Activated CD4-positive, alpha-beta memory T cell treated with anti-CD3 and anti-CD28 coated beads for 36 hours (primary cell): ENCODE measurements around the gene CTSO. TPM values are rescaled to one million over a fixed set of nuclear protein-coding genes. Genes with fewer than 3 reads are reported as not detected.
A peak's percentile ranks its signal among the peaks of the same experiment; 100 is the strongest.

Source experiments
- CTCF ChIA-PET: fragments of 350-600 bp; sonication (Branson Sonifier 250); formaldehyde crosslinking; loops from one replicate; lab custom pipeline; 2021; ENCODE audit warnings: antibody characterized with exemption, inconsistent platforms; lab: Charles Lee
- POLR2A ChIA-PET: fragments of 350-600 bp; sonication (Branson Sonifier 250); formaldehyde crosslinking; loops from one replicate; lab custom pipeline; 2021; ENCODE audit warnings: antibody characterized with exemption; lab: Charles Lee
- DNase-seq: peaks from one replicate; pipeline ENCODE4 v3.0.0-alpha.2; 2020
- H3K27ac Mint-ChIP-seq: one replicate; pipeline ENCODE4 v1.8.0; 2021; ENCODE audit warnings: mixed read lengths
- H3K27me3 Mint-ChIP-seq: one replicate; pipeline ENCODE4 v1.8.0; 2021; ENCODE audit warnings: mixed read lengths
- H3K36me3 Mint-ChIP-seq: one replicate; pipeline ENCODE4 v1.8.0; 2021; ENCODE audit warnings: mixed read lengths
- H3K4me1 Mint-ChIP-seq: one replicate; pipeline ENCODE4 v1.8.0; 2021; ENCODE audit warnings: low read depth, mixed read lengths
- H3K4me3 Mint-ChIP-seq: one replicate; pipeline ENCODE4 v1.8.0; 2021; ENCODE audit warnings: mild to moderate bottlenecking, mixed read lengths
- H3K9me3 Mint-ChIP-seq: one replicate; pipeline ENCODE4 v1.8.0; 2021; ENCODE audit warnings: mixed read lengths
- intact Hi-C: fragments of 100-400 bp; cut with micrococcal nuclease; formaldehyde crosslinking; loops from one replicate; pipeline ENCODE4 v1.15.1; 2023
- total RNA-seq, 2 experiments: library from RNA; stranded (reverse); gene quantifications; one replicate each; pipeline ENCODE4 v1.2.3, GENCODE V29; 2021

CTSO gene
- 1 to 10 TPM; 2.5 to 2.6 TPM for total RNA-seq

GRCh38 chr4:155953151-155954117 lies at the start of gene CTSO:
Gene CTSO, minus strand, starts transcription at chr4:155953866. Its CDS starts 19 bp downstream, at chr4:155953847.
- no peaks in the 10 kb centered on the region for H3K9me3 Mint-ChIP-seq
- POLR2A ChIA-PET: no interaction called here
- CTCF ChIA-PET: interaction anchor here (0.6 to 2.6 kb wide), 13 partner anchors 9 to 1406 kb away, joined by 3 to 32 read pairs (median 4); partner anchors contain the start of gene PLRG1
- intact Hi-C loops: loop anchor here (1.0 to 5.0 kb wide), 4 partner anchors 143 to 1401 kb away; partner anchors contain the start of gene MAP9
- H3K27ac Mint-ChIP-seq: peak within 1 kb of the TSS; percentile 92
- peaks cover 14% of the 10 kb centered on the region for H3K4me1 Mint-ChIP-seq
- DNase-seq: peak; percentile 78
- H3K36me3 Mint-ChIP-seq: no peaks in the 10 kb centered on the region
- peaks cover 4% of the 10 kb centered on the region for H3K27me3 Mint-ChIP-seq
- H3K4me3 Mint-ChIP-seq: peak within 1 kb of the TSS; percentile 93

- Mint-ChIP-seq H3K4me3 (no peak overlapping the region), H3K36me3 (no peaks in the 10 kb centered on the region), H3K27me3 (peaks cover 3% of the 10 kb centered on the region), H3K9me3 (peaks cover 3% of the 10 kb centered on the region), H3K4me1 (no peaks in the 10 kb centered on the region), H3K27ac (no peak overlapping the region)
- CTCF ChIA-PET: no interaction called here
- intact Hi-C loops: no loop called here
- DNase-seq: no peak
- POLR2A ChIA-PET: no interaction called here
These were observed 46.8 kb upstream of the CTSO start for GRCh38 chr4:156000491-156000890.

GRCh38 chr4:155999725-156000124 lies 46.1 kb upstream of the CTSO start:
- no peaks in the 10 kb centered on the region for H3K4me1 Mint-ChIP-seq
- peak; percentile 9 for DNase-seq
- H3K4me3 Mint-ChIP-seq: no peak overlapping the region
- intact Hi-C loops: no loop called here
- ChIA-PET POLR2A (no interaction called here), CTCF (no interaction called here)
- H3K27me3 Mint-ChIP-seq: peaks cover 2% of the 10 kb centered on the region
- H3K27ac Mint-ChIP-seq: no peak overlapping the region
- H3K36me3 Mint-ChIP-seq: no peaks in the 10 kb centered on the region
- H3K9me3 Mint-ChIP-seq: peaks cover 3% of the 10 kb centered on the region

- H3K27me3 Mint-ChIP-seq: peaks cover 2% of the 10 kb centered on the region
- no peaks in the 10 kb centered on the region for H3K4me1 Mint-ChIP-seq
- ChIA-PET CTCF (no interaction called here), POLR2A (no interaction called here)
- H3K4me3 Mint-ChIP-seq: no peak overlapping the region
- no peak for DNase-seq
- no peak overlapping the region for H3K27ac Mint-ChIP-seq
- H3K9me3 Mint-ChIP-seq: no peaks in the 10 kb centered on the region
- H3K36me3 Mint-ChIP-seq: no peaks in the 10 kb centered on the region
- intact Hi-C loops: no loop called here
These were observed 41.4 kb upstream of the CTSO start for GRCh38 chr4:155995069-155995468.

- H3K4me3 Mint-ChIP-seq: no peak overlapping the region
- peaks cover 8% of the 10 kb centered on the region for H3K27me3 Mint-ChIP-seq
- intact Hi-C loops: no loop called here
- no peak overlapping the region for H3K27ac Mint-ChIP-seq
- POLR2A ChIA-PET: no interaction called here
- CTCF ChIA-PET: no interaction called here
- DNase-seq: no peak
- no peaks in the 10 kb centered on the region for H3K36me3 Mint-ChIP-seq
- no peaks in the 10 kb centered on the region for H3K4me1 Mint-ChIP-seq
- H3K9me3 Mint-ChIP-seq: peaks cover 1% of the 10 kb centered on the region
These were observed 30.6 kb upstream of the CTSO start for GRCh38 chr4:155984106-155984797.

GRCh38 chr4:155982736-155983385 lies 29.2 kb upstream of the CTSO start:
- intact Hi-C loops: no loop called here
- no peak for DNase-seq
- H3K9me3 Mint-ChIP-seq: peaks cover 5% of the 10 kb centered on the region
- peaks cover 7% of the 10 kb centered on the region for H3K27me3 Mint-ChIP-seq
- no peaks in the 10 kb centered on the region for H3K4me1 Mint-ChIP-seq
- ChIA-PET POLR2A (no interaction called here), CTCF (no interaction called here)
- H3K27ac Mint-ChIP-seq: no peak overlapping the region
- no peaks in the 10 kb centered on the region for H3K36me3 Mint-ChIP-seq
- H3K4me3 Mint-ChIP-seq: no peak overlapping the region

GRCh38 chr4:155978810-155979209 lies 25.1 kb upstream of the CTSO start:
- H3K4me3 Mint-ChIP-seq: no peak overlapping the region

GRCh38 chr4:155975511-155975910 lies 21.8 kb upstream of the CTSO start:
- intact Hi-C loops: no loop called here
- DNase-seq: no peak
- H3K4me1 Mint-ChIP-seq: no peaks in the 10 kb centered on the region
- H3K9me3 Mint-ChIP-seq: peaks cover 5% of the 10 kb centered on the region
- no peaks in the 10 kb centered on the region for H3K36me3 Mint-ChIP-seq
- no peak overlapping the region for H3K27ac Mint-ChIP-seq
- H3K4me3 Mint-ChIP-seq: no peak overlapping the region
- CTCF ChIA-PET: no interaction called here
- H3K27me3 Mint-ChIP-seq: peaks cover 2% of the 10 kb centered on the region
- POLR2A ChIA-PET: no interaction called here

More at GRCh38 chr4:155978810-155979209, 25.1 kb upstream of the CTSO start:
- no peak for DNase-seq
- Mint-ChIP-seq H3K27ac (no peak overlapping the region), H3K4me1 (no peaks in the 10 kb centered on the region), H3K36me3 (no peaks in the 10 kb centered on the region), H3K27me3 (peaks cover 7% of the 10 kb centered on the region), H3K9me3 (peaks cover 5% of the 10 kb centered on the region)
- POLR2A ChIA-PET: no interaction called here
- CTCF ChIA-PET: no interaction called here
- intact Hi-C loops: no loop called here

GRCh38 chr4:155974996-155975395 lies 21.3 kb upstream of the CTSO start:
- no peaks in the 10 kb centered on the region for H3K4me1 Mint-ChIP-seq
- intact Hi-C loops: no loop called here
- POLR2A ChIA-PET: no interaction called here

GRCh38 chr4:155974476-155974749 lies 20.7 kb upstream of the CTSO start:
- H3K27ac Mint-ChIP-seq: no peak overlapping the region
- H3K36me3 Mint-ChIP-seq: no peaks in the 10 kb centered on the region
- DNase-seq: no peak
- CTCF ChIA-PET: no interaction called here
- H3K4me1 Mint-ChIP-seq: no peaks in the 10 kb centered on the region
- intact Hi-C loops: no loop called here
- peaks cover 2% of the 10 kb centered on the region for H3K27me3 Mint-ChIP-seq
- peaks cover 5% of the 10 kb centered on the region for H3K9me3 Mint-ChIP-seq
- POLR2A ChIA-PET: no interaction called here
- H3K4me3 Mint-ChIP-seq: no peak overlapping the region

More at GRCh38 chr4:155974996-155975395, 21.3 kb upstream of the CTSO start:
- Mint-ChIP-seq H3K4me3 (no peak overlapping the region), H3K9me3 (peaks cover 5% of the 10 kb centered on the region), H3K36me3 (no peaks in the 10 kb centered on the region), H3K27me3 (peaks cover 2% of the 10 kb centered on the region), H3K27ac (no peak overlapping the region)
- no peak for DNase-seq
- CTCF ChIA-PET: no interaction called here

GRCh38 chr4:155973639-155974475 lies 20.2 kb upstream of the CTSO start:
- H3K9me3 Mint-ChIP-seq: peaks cover under 1% of the 10 kb centered on the region
- intact Hi-C loops: no loop called here
- H3K36me3 Mint-ChIP-seq: no peaks in the 10 kb centered on the region
- ChIA-PET POLR2A (no interaction called here), CTCF (interaction anchor here (0.7 kb wide), 1 partner anchor 1209 kb away, joined by 3 read pairs; no protein-coding TSS in a partner anchor)
- DNase-seq: no peak
- H3K27me3 Mint-ChIP-seq: peaks cover 2% of the 10 kb centered on the region
- no peaks in the 10 kb centered on the region for H3K4me1 Mint-ChIP-seq
- no peak overlapping the region for H3K4me3 Mint-ChIP-seq
- H3K27ac Mint-ChIP-seq: no peak overlapping the region
